BE2C (cell line): ENCODE measurements around the gene ARPIN.
"Not testable (repeated sequence)": the region's sequence is repeated elsewhere in the genome, so short reads cannot be mapped to it uniquely, and the experiment has no call there.

ENCODE experiments used
- DNase-seq: peaks from one replicate; pipeline ENCODE4 v3.0.0-alpha.2; 2020
- H3K27me3 ChIP-seq: fragments of 250-450 bp; sonication (Bioruptor Pico); 2 replicates; pipeline ENCODE4 v1.5.1; 2020; ENCODE audit warnings: mild to moderate bottlenecking
- H3K36me3 ChIP-seq: fragments of 250-450 bp; sonication (Bioruptor Pico); 2 replicates; pipeline ENCODE4 v1.5.1; 2020; ENCODE audit warnings: mild to moderate bottlenecking
- H3K4me1 ChIP-seq: fragments of 250-450 bp; sonication (Bioruptor Pico); 2 replicates; pipeline ENCODE4 v1.5.1; 2020
- H3K4me3 ChIP-seq: 2 replicates; pipeline ENCODE4 v1.5.1; 2011; ENCODE audit warnings: low read depth, low read length
- H3K9me3 ChIP-seq: fragments of 250-450 bp; sonication (Bioruptor Pico); 2 replicates; pipeline ENCODE4 v1.5.1; 2020
- TF ChIP-seq, protein P1 (sequence below): IDR thresholded peaks from 2 replicates; pipeline ENCODE4 v1.5.1; 2012; ENCODE audit warnings: mild to moderate bottlenecking, low read depth, low read length

The ARPIN gene

DNA sequence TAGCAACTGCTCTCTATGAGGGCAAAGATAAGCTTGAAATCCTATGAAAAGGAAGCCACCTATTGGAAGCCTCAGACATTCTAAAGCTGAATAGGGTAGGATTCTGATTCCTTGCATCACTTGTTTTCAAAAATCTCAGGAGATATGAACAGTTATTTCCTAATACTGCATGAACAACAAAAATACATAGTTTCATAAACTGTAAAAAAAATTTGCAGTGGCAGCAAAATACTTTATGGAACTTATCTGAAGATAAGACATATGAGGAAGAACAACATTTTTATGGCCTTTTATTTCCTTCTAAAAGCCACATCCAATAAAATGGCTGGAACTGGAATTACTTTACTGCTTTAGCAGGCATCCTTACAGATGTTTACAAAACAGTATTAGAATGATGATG is 48.8 kb downstream of the ARPIN start:
- no peaks in the 10 kb centered on the region for H3K4me1 ChIP-seq
- TF ChIP-seq, protein P1, sequence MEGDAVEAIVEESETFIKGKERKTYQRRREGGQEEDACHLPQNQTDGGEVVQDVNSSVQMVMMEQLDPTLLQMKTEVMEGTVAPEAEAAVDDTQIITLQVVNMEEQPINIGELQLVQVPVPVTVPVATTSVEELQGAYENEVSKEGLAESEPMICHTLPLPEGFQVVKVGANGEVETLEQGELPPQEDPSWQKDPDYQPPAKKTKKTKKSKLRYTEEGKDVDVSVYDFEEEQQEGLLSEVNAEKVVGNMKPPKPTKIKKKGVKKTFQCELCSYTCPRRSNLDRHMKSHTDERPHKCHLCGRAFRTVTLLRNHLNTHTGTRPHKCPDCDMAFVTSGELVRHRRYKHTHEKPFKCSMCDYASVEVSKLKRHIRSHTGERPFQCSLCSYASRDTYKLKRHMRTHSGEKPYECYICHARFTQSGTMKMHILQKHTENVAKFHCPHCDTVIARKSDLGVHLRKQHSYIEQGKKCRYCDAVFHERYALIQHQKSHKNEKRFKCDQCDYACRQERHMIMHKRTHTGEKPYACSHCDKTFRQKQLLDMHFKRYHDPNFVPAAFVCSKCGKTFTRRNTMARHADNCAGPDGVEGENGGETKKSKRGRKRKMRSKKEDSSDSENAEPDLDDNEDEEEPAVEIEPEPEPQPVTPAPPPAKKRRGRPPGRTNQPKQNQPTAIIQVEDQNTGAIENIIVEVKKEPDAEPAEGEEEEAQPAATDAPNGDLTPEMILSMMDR: no peak
- peaks cover 3% of the 10 kb centered on the region; the same call in 1 of the 2 replicates for H3K36me3 ChIP-seq
- no peak for DNase-seq
- no peak overlapping the region for H3K4me3 ChIP-seq
- no peaks in the 10 kb centered on the region for H3K27me3 ChIP-seq
- no peaks in the 10 kb centered on the region for H3K9me3 ChIP-seq

DNA sequence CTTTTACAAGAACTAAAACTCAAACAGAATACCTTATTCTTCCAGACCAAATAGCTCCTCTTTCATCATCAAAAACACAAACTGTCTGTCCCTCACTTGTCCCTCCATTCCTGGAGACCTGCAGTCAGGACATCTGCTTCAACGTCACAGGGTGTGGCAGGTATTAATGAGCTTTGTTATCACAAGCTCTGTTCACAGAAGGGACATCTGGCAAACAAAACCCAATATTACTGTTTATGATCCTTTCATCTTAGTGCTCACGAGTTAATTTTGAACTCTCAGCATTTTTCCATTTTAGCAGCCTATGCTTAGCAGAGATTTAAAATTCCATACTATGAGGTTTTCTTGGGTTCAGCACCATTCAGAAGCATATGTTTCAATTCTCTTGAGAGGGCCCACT is 51.9 kb downstream of the ARPIN start:
- Histone ChIP-seq H3K36me3 (peaks cover 3% of the 10 kb centered on the region; the same call in 1 of the 2 replicates), H3K27me3 (no peaks in the 10 kb centered on the region), H3K9me3 (no peaks in the 10 kb centered on the region), H3K4me3 (no peak overlapping the region), H3K4me1 (no peaks in the 10 kb centered on the region)
- DNase-seq: peak; percentile 15
- TF ChIP-seq, protein P1: no peak

DNA sequence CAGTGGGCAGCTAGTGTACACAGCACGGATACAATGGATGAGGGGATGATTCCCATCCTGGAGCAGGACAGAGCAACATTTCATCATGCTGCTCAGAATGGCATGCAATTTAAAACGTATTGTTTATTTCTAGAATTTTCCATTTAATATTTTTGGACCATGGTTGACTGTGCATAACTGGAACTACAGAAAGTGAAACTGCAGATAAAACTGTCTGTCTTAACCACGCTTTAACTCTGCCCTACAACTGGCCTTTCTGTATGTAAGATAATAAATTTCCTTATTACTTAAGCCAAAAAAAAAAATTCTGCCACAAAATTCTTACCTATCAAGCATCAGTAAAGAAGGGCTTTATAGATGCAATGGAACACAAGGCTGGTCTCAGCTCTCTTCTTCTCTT is 52.3 kb downstream of the ARPIN start:
- H3K36me3 ChIP-seq: peaks cover 3% of the 10 kb centered on the region; the same call in 1 of the 2 replicates
- no peaks in the 10 kb centered on the region for H3K27me3 ChIP-seq
- no peak overlapping the region for H3K4me3 ChIP-seq
- no peak for DNase-seq
- no peaks in the 10 kb centered on the region for H3K9me3 ChIP-seq
- TF ChIP-seq, protein P1: no peak
- H3K4me1 ChIP-seq: no peaks in the 10 kb centered on the region

DNA sequence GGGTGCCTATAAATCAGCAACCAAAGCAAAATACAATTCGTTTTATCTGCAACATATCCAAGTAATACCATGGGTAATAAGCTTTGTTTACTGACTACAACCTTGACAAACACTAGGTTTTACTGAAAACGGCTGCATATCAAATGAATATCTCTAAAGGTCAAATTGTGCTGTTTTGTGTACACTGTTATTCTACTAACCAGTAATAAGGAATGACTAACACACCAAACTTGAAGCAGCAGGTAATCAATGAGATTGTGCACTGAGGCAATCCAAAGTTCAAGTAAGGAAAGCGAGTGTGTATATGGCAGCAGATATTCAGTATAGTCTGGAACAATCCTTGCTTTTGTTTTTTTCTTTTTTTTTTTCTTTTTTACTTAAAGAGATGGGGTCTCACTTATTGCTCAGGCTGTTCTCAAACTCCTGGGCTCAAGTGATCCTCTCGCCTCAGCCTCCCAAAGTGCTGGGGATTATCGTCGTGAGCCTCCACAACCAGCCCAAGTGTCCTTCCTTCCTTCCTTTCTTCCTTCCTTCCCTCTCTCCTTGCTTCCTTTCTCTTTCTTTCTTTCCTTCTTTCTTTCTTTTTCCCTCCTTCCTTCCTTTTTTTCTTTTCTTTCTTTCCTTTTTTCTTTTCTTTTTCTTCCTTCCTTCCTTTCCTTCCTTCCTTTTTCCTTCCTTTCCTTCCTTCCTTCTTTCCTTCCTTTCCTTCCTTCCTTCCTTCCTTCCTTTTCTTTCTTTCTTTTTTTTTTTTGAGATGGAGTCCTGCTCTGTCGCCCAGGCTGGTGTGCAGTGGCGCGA is 53.9 kb downstream of the ARPIN start:
- Histone ChIP-seq H3K9me3 (no peaks in the 10 kb centered on the region), H3K4me1 (no peaks in the 10 kb centered on the region), H3K4me3 (no peak overlapping the region), H3K36me3 (peaks cover 3% of the 10 kb centered on the region; the same call in 1 of the 2 replicates), H3K27me3 (no peaks in the 10 kb centered on the region)
- TF ChIP-seq, protein P1: no peak
- DNase-seq: no peak

- H3K9me3 ChIP-seq: no peaks in the 10 kb centered on the region
- H3K4me1 ChIP-seq: no peaks in the 10 kb centered on the region
- peaks cover 3% of the 10 kb centered on the region; the same call in 1 of the 2 replicates for H3K36me3 ChIP-seq
- TF ChIP-seq, protein P1: no peak
- no peaks in the 10 kb centered on the region for H3K27me3 ChIP-seq
- DNase-seq: no peak
- H3K4me3 ChIP-seq: no peak overlapping the region
Observed at GRCh38 chr15:89857673-89858072, 55.1 kb downstream of the ARPIN start.

DNA sequence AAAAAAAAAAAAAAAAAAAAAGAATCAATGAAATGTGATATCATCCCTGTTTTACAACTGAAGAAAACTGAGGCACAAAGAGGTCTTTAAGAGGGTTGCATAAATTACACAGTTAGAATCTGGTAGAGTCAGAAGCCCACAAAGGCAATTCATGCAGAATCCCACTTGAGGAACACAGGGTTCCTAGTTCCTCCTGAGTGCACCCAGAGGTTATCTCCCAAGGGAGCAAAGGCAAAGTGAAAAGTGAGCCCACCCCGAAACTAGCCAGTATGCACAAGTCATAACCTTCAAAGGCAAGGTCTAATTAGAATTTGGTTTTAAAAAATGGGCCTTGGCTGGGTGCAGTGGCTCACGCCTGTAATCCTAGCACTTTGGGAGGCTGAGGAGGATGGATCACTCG is 56.8 kb downstream of the ARPIN start:
- no peak for DNase-seq
- H3K4me3 ChIP-seq: no peak overlapping the region
- H3K4me1 ChIP-seq: no peaks in the 10 kb centered on the region
- no peaks in the 10 kb centered on the region for H3K9me3 ChIP-seq
- H3K36me3 ChIP-seq: peaks cover 11% of the 10 kb centered on the region; the same call in 1 of the 2 replicates
- TF ChIP-seq, protein P1: no peak
- H3K27me3 ChIP-seq: no peaks in the 10 kb centered on the region

- H3K27me3 ChIP-seq, DNase-seq, H3K9me3 ChIP-seq, H3K4me3 ChIP-seq, H3K4me1 ChIP-seq: not testable (repeated sequence)
- peaks cover 12% of the 10 kb centered on the region; the same call in 1 of the 2 replicates for H3K36me3 ChIP-seq
Observed at GRCh38 chr15:89854863-89855262, 57.9 kb downstream of the ARPIN start.
